CD14-positive monocyte (primary cell): ENCODE measurements around the gene NSMCE1. TPM values are rescaled to one million over a fixed set of nuclear protein-coding genes. Genes with fewer than 3 reads are reported as not detected.
A peak's percentile ranks its signal among the peaks of the same experiment; 100 is the strongest.

ENCODE experiments used
- DNase-seq, 3 donors: peaks; one replicate each; pipeline ENCODE4 v3.0.0-alpha.2; 2011 to 2022
- H2AFZ ChIP-seq: 2 replicates; pipeline ENCODE4 v1.6.0; 2012; ENCODE audit warnings: mild to moderate bottlenecking, low read depth, low read length, inconsistent platforms; ENCODE audit not compliant: insufficient read depth, poor library complexity, severe bottlenecking
- H3K27ac ChIP-seq, 2 donors: 1 replicate in 1 of 2; 2 replicates in 1 of 2; pipeline ENCODE4 v1.5.1; 2012 to 2013; ENCODE audit warnings: low read length in 2 of 2, control low read depth in 1 of 2, inconsistent platforms in 1 of 2, low read depth in 1 of 2, mild to moderate bottlenecking in 1 of 2
- H3K27me3 ChIP-seq, 2 donors: one replicate each; pipeline versions ENCODE4 v1.6.0 to v1.6.1; 2011 to 2013; ENCODE audit warnings: low read length in 2 of 2; ENCODE audit not compliant: control insufficient read depth in 2 of 2, insufficient read depth in 2 of 2
- H3K36me3 ChIP-seq, 2 donors: replicated peaks in 1 of 2; 1 replicate in 1 of 2; 2 replicates in 1 of 2; pipeline versions ENCODE4 v1.5.1 to v1.6.1; 2012 to 2013; ENCODE audit warnings: low read length in 2 of 2, control low read depth in 1 of 2, inconsistent platforms in 1 of 2, mild to moderate bottlenecking in 1 of 2; ENCODE audit not compliant: insufficient read depth in 2 of 2, control insufficient read depth in 1 of 2
- H3K4me1 ChIP-seq, 2 donors: 1 replicate in 1 of 2; 2 replicates in 1 of 2; pipeline versions ENCODE4 v1.5.1 to v1.6.1; 2012 to 2013; ENCODE audit warnings: low read length in 2 of 2, control low read depth in 1 of 2, inconsistent platforms in 1 of 2, mild to moderate bottlenecking in 1 of 2, moderate library complexity in 1 of 2; ENCODE audit not compliant: insufficient read depth in 2 of 2, control insufficient read depth in 1 of 2
- H3K4me2 ChIP-seq: replicated peaks from 2 replicates; pipeline ENCODE3; 2012; ENCODE audit warnings: low read length, moderate library complexity, mild to moderate bottlenecking; ENCODE audit not compliant: poor library complexity, severe bottlenecking; ENCODE audit errors: extremely low read depth
- H3K4me3 ChIP-seq, 3 experiments: fragments of 200-600 bp in 1 of 3; sonication (generic) in 1 of 3; replicated peaks in 1 of 3; 1 replicate in 2 of 3; 2 replicates in 1 of 3; pipeline ENCODE4 v1.5.1; 2011 to 2013; ENCODE audit warnings: low read length in 3 of 3, mild to moderate bottlenecking in 3 of 3, control low read depth in 2 of 3, low read depth in 2 of 3, inconsistent platforms in 1 of 3, moderate library complexity in 1 of 3
- H3K79me2 ChIP-seq: 2 replicates; pipeline ENCODE4 v1.6.0; 2012; ENCODE audit warnings: mild to moderate bottlenecking, control low read depth, inconsistent platforms, low read length, moderate library complexity; ENCODE audit not compliant: insufficient read depth
- H3K9ac ChIP-seq: 2 replicates; pipeline ENCODE4 v1.6.0; 2017; ENCODE audit warnings: low read length, mild to moderate bottlenecking; ENCODE audit not compliant: insufficient read depth, poor library complexity, severe bottlenecking
- H3K9me3 ChIP-seq, 2 donors: replicated peaks in 1 of 2; 1 replicate in 1 of 2; 2 replicates in 1 of 2; pipeline versions ENCODE4 v1.5.1 to v1.6.1; 2012 to 2013; ENCODE audit warnings: low read length in 2 of 2, control low read depth in 1 of 2; ENCODE audit not compliant: control insufficient read depth in 1 of 2, insufficient read depth in 1 of 2
- H4K20me1 ChIP-seq: 2 replicates; pipeline ENCODE4 v1.6.0; 2012; ENCODE audit warnings: mild to moderate bottlenecking, low read length, control low read depth, moderate library complexity; ENCODE audit not compliant: insufficient read depth
- H3K27ac Mint-ChIP-seq, 7 donors: one replicate each; pipeline ENCODE4 v1.8.0; 2020; ENCODE audit warnings: mild to moderate bottlenecking in 7 of 7, mixed read lengths in 7 of 7, moderate library complexity in 6 of 7, inconsistent platforms in 2 of 7
- H3K27me3 Mint-ChIP-seq, 3 donors: one replicate each; pipeline ENCODE4 v1.8.0; 2021 to 2022; ENCODE audit warnings: low read depth in 3 of 3, mild to moderate bottlenecking in 3 of 3, mixed read lengths in 3 of 3, moderate library complexity in 3 of 3, inconsistent platforms in 1 of 3
- H3K36me3 Mint-ChIP-seq, 2 donors: one replicate each; pipeline ENCODE4 v1.8.0; 2020; ENCODE audit warnings: mixed read lengths in 2 of 2, inconsistent platforms in 1 of 2, mild to moderate bottlenecking in 1 of 2
- H3K4me1 Mint-ChIP-seq: one replicate; pipeline ENCODE4 v1.8.0; 2020; ENCODE audit warnings: mild to moderate bottlenecking, mixed read lengths
- H3K4me3 Mint-ChIP-seq, 2 donors: one replicate each; pipeline ENCODE4 v1.8.0; 2020; ENCODE audit warnings: mild to moderate bottlenecking in 2 of 2, mixed read lengths in 2 of 2, moderate library complexity in 1 of 2
- H3K9me3 Mint-ChIP-seq, 7 donors: one replicate each; pipeline ENCODE4 v1.8.0; 2020 to 2022; ENCODE audit warnings: mixed read lengths in 7 of 7, mild to moderate bottlenecking in 6 of 7, moderate library complexity in 6 of 7, inconsistent platforms in 2 of 7
- WGBS: methylation state at CpG from one replicate; pipeline ENCODE4 v1.1.5; 2013; ENCODE audit warnings: missing lambda C conversion rate; ENCODE audit not compliant: insufficient coverage; 5-methylcytosine and 5-hydroxymethylcytosine counted together
- intact Hi-C, 2 donors: fragments of 100-400 bp; cut with micrococcal nuclease; formaldehyde crosslinking; loops; one replicate each; pipeline versions ENCODE4 v1.15.0 to v1.15.1; 2023
- polyA plus RNA-seq, 3 donors: library from polyadenylated mRNA; depleted of rRNA in 1 of 3; unstranded in 2 of 3; stranded (reverse) in 1 of 3; fragments of 300-500 nt in 2 of 3; fragments of >200 nt in 1 of 3; fragmentation: Illumina TruSeq in 2 of 3; gene quantifications; 1 replicate in 2 of 3; 2 replicates in 1 of 3; pipeline ENCODE4 v1.2.3, GENCODE V29; 2012 to 2021
- TF ChIP-seq, protein P1 (sequence below): fragments of 200-600 bp; IDR thresholded peaks from one replicate; pipeline ENCODE4 v1.8.0; 2022; ENCODE audit warnings: antibody characterized with exemption, mild to moderate bottlenecking

Gene NSMCE1
- polyA plus RNA-seq, 3 donors = 19.6 to 85.2 (median 82.6) TPM

- intact Hi-C loops = no loop called here
- Histone ChIP-seq H3K9ac (no peak overlapping the region), H4K20me1 (no peaks in the 10 kb centered on the region), H3K9me3 (no peaks in the 10 kb centered on the region), H3K4me2 (no peak overlapping the region), H3K4me3 (no peak overlapping the region), H3K4me1 (no peaks in the 10 kb centered on the region), H3K79me2 (no peaks in the 10 kb centered on the region), H2AFZ (no peak overlapping the region), H3K27ac (no peak overlapping the region), H3K27me3 (no peaks in the 10 kb centered on the region), H3K36me3 (peaks cover 40 to 56% of the 10 kb centered on the region in 2 donors)
- TF ChIP-seq, protein P1, sequence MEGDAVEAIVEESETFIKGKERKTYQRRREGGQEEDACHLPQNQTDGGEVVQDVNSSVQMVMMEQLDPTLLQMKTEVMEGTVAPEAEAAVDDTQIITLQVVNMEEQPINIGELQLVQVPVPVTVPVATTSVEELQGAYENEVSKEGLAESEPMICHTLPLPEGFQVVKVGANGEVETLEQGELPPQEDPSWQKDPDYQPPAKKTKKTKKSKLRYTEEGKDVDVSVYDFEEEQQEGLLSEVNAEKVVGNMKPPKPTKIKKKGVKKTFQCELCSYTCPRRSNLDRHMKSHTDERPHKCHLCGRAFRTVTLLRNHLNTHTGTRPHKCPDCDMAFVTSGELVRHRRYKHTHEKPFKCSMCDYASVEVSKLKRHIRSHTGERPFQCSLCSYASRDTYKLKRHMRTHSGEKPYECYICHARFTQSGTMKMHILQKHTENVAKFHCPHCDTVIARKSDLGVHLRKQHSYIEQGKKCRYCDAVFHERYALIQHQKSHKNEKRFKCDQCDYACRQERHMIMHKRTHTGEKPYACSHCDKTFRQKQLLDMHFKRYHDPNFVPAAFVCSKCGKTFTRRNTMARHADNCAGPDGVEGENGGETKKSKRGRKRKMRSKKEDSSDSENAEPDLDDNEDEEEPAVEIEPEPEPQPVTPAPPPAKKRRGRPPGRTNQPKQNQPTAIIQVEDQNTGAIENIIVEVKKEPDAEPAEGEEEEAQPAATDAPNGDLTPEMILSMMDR = no peak
- no peaks in the 10 kb centered on the region for H3K4me1 Mint-ChIP-seq
- DNase-seq = no peak
- peak overlapping the region in 2 of 7 donors; percentile 30 to 42 for H3K27ac Mint-ChIP-seq
- no peak overlapping the region for H3K4me3 Mint-ChIP-seq
- H3K36me3 Mint-ChIP-seq = peaks cover 44 to 75% of the 10 kb centered on the region in 2 donors
- H3K9me3 Mint-ChIP-seq = no peaks in the 10 kb centered on the region
- H3K27me3 Mint-ChIP-seq = peaks cover 0 to 2% (median 1%) of the 10 kb centered on the region in 3 donors
- 95% methylated on average over 6 of the region's 8 CpGs for WGBS
Measured at GRCh38 chr16:27221576-27222248, 46.9 kb downstream of the NSMCE1 start.

DNA sequence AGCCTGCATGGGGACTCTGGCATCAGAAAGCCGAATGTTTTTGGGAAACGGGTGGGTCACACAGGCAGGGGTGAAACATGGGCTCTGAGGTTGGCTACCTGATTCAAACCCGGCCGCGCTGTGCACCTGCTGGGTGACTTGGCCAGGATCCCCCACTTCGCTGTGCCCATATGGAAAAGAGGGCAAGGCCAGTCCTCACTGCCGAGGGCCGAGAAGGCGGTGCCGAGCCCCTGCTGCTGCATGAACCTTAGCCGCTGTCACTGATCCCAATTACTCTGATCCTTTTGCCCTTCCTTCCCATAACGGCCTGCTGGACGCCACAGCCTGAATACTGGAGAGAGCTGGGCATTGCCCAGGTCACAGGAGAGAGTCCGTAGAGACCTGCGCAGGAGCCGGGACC lies 47.6 kb downstream of the NSMCE1 start:
- H3K79me2 ChIP-seq = no peaks in the 10 kb centered on the region
- peaks cover 42 to 75% of the 10 kb centered on the region in 2 donors for H3K36me3 Mint-ChIP-seq
- H4K20me1 ChIP-seq = no peaks in the 10 kb centered on the region
- peaks cover 0 to 2% (median 1%) of the 10 kb centered on the region in 3 donors for H3K27me3 Mint-ChIP-seq
- H3K4me1 ChIP-seq = no peaks in the 10 kb centered on the region
- no peak overlapping the region for H3K4me3 Mint-ChIP-seq
- TF ChIP-seq, protein P1 = no peak
- H3K27ac ChIP-seq = no peak overlapping the region
- H3K36me3 ChIP-seq = peaks cover 34 to 56% of the 10 kb centered on the region in 2 donors
- no peak for DNase-seq
- H3K9me3 Mint-ChIP-seq = no peaks in the 10 kb centered on the region
- no peak overlapping the region for H2AFZ ChIP-seq
- 97% methylated on average over 14 of the region's 16 CpGs for WGBS
- H3K4me2 ChIP-seq = no peak overlapping the region
- no peak overlapping the region for H3K9ac ChIP-seq
- intact Hi-C loops = no loop called here
- H3K27me3 ChIP-seq = no peaks in the 10 kb centered on the region
- H3K27ac Mint-ChIP-seq = peak overlapping the region in 1 of 7 donors; percentile 16
- H3K4me3 ChIP-seq = no peak overlapping the region
- H3K9me3 ChIP-seq = no peaks in the 10 kb centered on the region
- H3K4me1 Mint-ChIP-seq = no peaks in the 10 kb centered on the region
